T-cell (primary cell): ENCODE results near the gene SACS. TPM values are rescaled to one million over a fixed set of nuclear protein-coding genes. Genes with fewer than 3 reads are reported as not detected.

ENCODE experiments used
- ATAC-seq, 4 experiments: fragments of 200-7000 bp in 3 of 4; fragments of 150-1000 bp in 1 of 4; cut with Tn5 transposase; replicated peaks in 1 of 4; 1 replicate in 3 of 4; 2 replicates in 1 of 4; pipeline ENCODE4 v1.10.0; 2021; ENCODE audit warnings: moderate library complexity in 3 of 4, mild to moderate bottlenecking in 2 of 4, moderate number of reproducible peaks in 1 of 4
- CTCF ChIA-PET, 2 donors: fragments of 300-600 bp; sonication (Branson Sonifier 250); formaldehyde crosslinking; loops; one replicate each; lab custom pipeline; 2022; ENCODE audit warnings: antibody characterized with exemption in 2 of 2; lab: Charles Lee
- POLR2A ChIA-PET, 2 donors: fragments of 300-600 bp; sonication (Branson Sonifier 250); formaldehyde crosslinking; loops; one replicate each; lab custom pipeline; 2022; ENCODE audit warnings: antibody characterized with exemption in 2 of 2; lab: Charles Lee
- DNase-seq, 35 experiments: peaks; one replicate each; pipeline versions ENCODE4 v3.0.0 to v3.0.0-alpha.2; 2013 to 2023
- H3K27ac ChIP-seq: one replicate; pipeline ENCODE4 v1.5.1; 2013; ENCODE audit warnings: low read length
- H3K27me3 ChIP-seq, 2 experiments: replicated peaks in 1 of 2; 1 replicate in 1 of 2; 2 replicates in 1 of 2; pipeline versions ENCODE4 v1.6.1 to v1.7.0; 2013; ENCODE audit warnings: low read length in 1 of 2, mixed read lengths in 1 of 2; ENCODE audit not compliant: control insufficient read depth in 2 of 2, insufficient read depth in 2 of 2; ENCODE audit errors: extremely low read depth in 1 of 2
- H3K36me3 ChIP-seq, 2 donors: 1 replicate in 1 of 2; 2 replicates in 1 of 2; pipeline versions ENCODE4 v1.6.1 to v1.7.0; 2013; ENCODE audit warnings: low read length in 1 of 2; ENCODE audit not compliant: control insufficient read depth in 2 of 2, insufficient read depth in 1 of 2; ENCODE audit errors: extremely low read depth in 1 of 2
- H3K4me1 ChIP-seq, 2 experiments: 1 replicate in 1 of 2; 2 replicates in 1 of 2; pipeline versions ENCODE4 v1.6.1 to v1.7.0; 2013; ENCODE audit warnings: low read length in 2 of 2, mixed read lengths in 1 of 2; ENCODE audit not compliant: insufficient read depth in 2 of 2, control insufficient read depth in 1 of 2; ENCODE audit errors: extremely low read depth in 1 of 2
- H3K4me3 ChIP-seq, 2 donors: 1 replicate in 1 of 2; 2 replicates in 1 of 2; pipeline versions ENCODE4 v1.5.1 to v1.7.0; 2013; ENCODE audit warnings: mild to moderate bottlenecking in 2 of 2, low read length in 1 of 2, moderate library complexity in 1 of 2; ENCODE audit not compliant: control insufficient read depth in 1 of 2; ENCODE audit errors: extremely low read depth in 1 of 2
- H3K9me3 ChIP-seq: 2 replicates; pipeline ENCODE4 v1.7.0; 2013
- H3K27ac Mint-ChIP-seq, 2 donors: one replicate each; pipeline ENCODE4 v1.8.0; 2020 to 2021; ENCODE audit warnings: mild to moderate bottlenecking in 2 of 2, mixed read lengths in 2 of 2
- H3K27me3 Mint-ChIP-seq, 2 donors: one replicate each; pipeline ENCODE4 v1.8.0; 2021 to 2022; ENCODE audit warnings: mixed read lengths in 2 of 2
- H3K36me3 Mint-ChIP-seq: one replicate; pipeline ENCODE4 v1.8.0; 2021; ENCODE audit warnings: mixed read lengths
- H3K4me1 Mint-ChIP-seq, 3 donors: one replicate each; pipeline ENCODE4 v1.8.0; 2020 to 2022; ENCODE audit warnings: mixed read lengths in 3 of 3, mild to moderate bottlenecking in 1 of 3
- H3K4me3 Mint-ChIP-seq, 3 donors: one replicate each; pipeline ENCODE4 v1.8.0; 2020 to 2022; ENCODE audit warnings: mild to moderate bottlenecking in 3 of 3, mixed read lengths in 3 of 3, moderate library complexity in 3 of 3
- H3K9me3 Mint-ChIP-seq, 3 donors: one replicate each; pipeline ENCODE4 v1.8.0; 2020 to 2022; ENCODE audit warnings: mixed read lengths in 3 of 3
- WGBS: methylation state at CpG from one replicate; pipeline ENCODE4 v1.1.5; 2013; ENCODE audit warnings: missing lambda C conversion rate; ENCODE audit not compliant: insufficient coverage; 5-methylcytosine and 5-hydroxymethylcytosine counted together
- total RNA-seq, 35 experiments: library from RNA in 6 of 35; stranded (reverse) in 6 of 35; fragments of 120-200 nt in 1 of 35; gene quantifications; one replicate each; pipeline versions ENCODE4 v1.2.1 to v1.2.4 and lab custom pipeline; 2013 to 2026

The SACS gene
- total RNA-seq, 5 donors from 2014 or later (not counting 1 experiment from before 2014, with no cell fraction given), result 17.6 to 28.6 (median 27.3) TPM

DNA sequence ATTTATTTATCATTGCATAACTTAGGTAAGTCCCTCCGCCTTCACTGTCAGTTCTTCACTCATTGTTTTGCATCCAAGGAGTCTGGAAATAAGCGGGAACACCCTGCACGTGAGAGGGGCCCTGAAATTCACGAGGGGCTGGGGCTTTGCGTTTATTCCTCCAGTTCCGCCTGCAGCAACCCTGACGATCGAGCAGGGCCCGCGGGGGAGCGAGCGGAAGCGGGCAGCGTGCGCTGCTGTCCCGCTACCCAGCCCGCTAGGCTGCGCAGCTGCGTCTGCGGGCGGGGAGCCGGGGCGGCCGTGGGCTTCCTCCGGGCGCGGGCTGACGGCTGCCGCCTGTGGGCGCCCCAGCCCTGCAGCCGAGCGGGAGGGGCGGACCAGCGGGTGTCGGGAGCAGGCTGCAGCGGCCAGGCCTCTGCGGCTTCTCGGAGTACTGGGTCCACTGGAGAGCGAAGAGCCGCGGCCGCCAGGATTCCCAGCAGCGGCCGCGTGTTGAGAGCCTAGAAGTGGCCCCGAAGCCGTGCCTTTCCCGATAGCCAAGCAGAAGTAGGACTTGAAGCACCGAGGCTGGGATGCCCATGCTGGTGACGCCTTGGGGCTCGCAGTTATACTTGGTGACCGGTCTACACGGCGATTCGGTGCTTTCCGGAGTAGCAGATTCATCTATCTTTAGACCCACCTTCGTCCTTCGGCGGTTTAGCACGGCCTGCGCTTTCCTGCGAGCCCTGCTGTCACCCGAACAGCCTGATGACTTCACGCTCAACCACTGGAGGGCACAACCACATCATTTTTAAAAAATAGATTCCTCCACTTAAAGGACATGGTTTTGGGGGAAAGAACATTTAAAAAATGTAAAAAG lies 32.9 kb upstream of the SACS start:
- ChIA-PET CTCF (interaction anchor here (0.6 to 1.2 kb wide), 4 partner anchors 272 to 433 kb away, joined by 3 to 7 read pairs (median 4); no protein-coding TSS in a partner anchor), POLR2A (no interaction called here)
- H3K27me3 ChIP-seq, result peaks cover 0 to 9% of the 10 kb centered on the region in 2 experiments
- ATAC-seq (peak; percentile 94 to 95 (median 94)), DNase-seq (peak; percentile 9 to 70 (median 48))
- H3K4me1 Mint-ChIP-seq, result peaks cover 0 to 6% (median 5%) of the 10 kb centered on the region in 3 donors
- peaks cover 0 to 15% of the 10 kb centered on the region in 2 experiments for H3K4me1 ChIP-seq
- H3K36me3 ChIP-seq, result no peaks in the 10 kb centered on the region
- H3K4me3 Mint-ChIP-seq, result peak overlapping the region; percentile 71 to 74 (median 72)
- H3K27ac Mint-ChIP-seq, result peak overlapping the region in 1 of 2 donors; percentile 81
- H3K27ac ChIP-seq, result no peak overlapping the region
- no peaks in the 10 kb centered on the region for H3K9me3 ChIP-seq
- no peaks in the 10 kb centered on the region for H3K36me3 Mint-ChIP-seq
- WGBS, result under 1% methylated on average over 55 of the region's 64 CpGs
- H3K9me3 Mint-ChIP-seq, result no peaks in the 10 kb centered on the region
- H3K4me3 ChIP-seq, result peak overlapping the region; percentile 53 to 69
- peaks cover 7 to 12% of the 10 kb centered on the region in 2 donors for H3K27me3 Mint-ChIP-seq

DNA sequence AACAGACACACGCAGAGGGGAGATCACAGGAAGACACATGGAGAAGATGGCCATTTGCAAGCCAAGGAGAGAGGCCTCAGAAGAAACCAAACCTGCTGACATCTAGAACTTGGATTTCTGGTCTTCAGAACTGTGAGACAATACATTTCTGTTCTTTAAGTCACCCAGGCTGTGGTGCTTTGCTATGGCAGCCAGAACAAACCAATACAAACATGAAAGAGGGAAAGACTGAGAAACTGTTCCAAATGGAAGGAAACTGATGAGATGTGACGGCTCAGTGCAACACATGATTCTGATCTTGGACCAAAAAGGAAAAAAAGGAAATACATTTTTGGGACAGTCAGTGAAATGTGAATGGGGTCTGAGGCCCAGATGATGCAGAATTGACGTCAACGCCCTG lies 30.2 kb upstream of the SACS start:
- WGBS, result 84% methylated on average over 3 of the region's 4 CpGs
- Mint-ChIP-seq H3K9me3 (no peaks in the 10 kb centered on the region), H3K27me3 (peaks cover 0 to 5% of the 10 kb centered on the region in 2 donors), H3K27ac (no peak overlapping the region), H3K4me3 (no peak overlapping the region), H3K4me1 (peaks cover 0 to 6% (median 5%) of the 10 kb centered on the region in 3 donors), H3K36me3 (no peaks in the 10 kb centered on the region)
- ChIA-PET CTCF (no interaction called here), POLR2A (interaction anchor here in 1 of 2 donors (0.7 kb wide), 1 partner anchor 27 kb away, joined by 5 read pairs; no protein-coding TSS in a partner anchor)
- Histone ChIP-seq H3K4me1 (peaks cover 0 to 15% of the 10 kb centered on the region in 2 experiments), H3K9me3 (no peaks in the 10 kb centered on the region), H3K4me3 (no peak overlapping the region), H3K27ac (no peak overlapping the region), H3K27me3 (peaks cover 0 to 9% of the 10 kb centered on the region in 2 experiments), H3K36me3 (no peaks in the 10 kb centered on the region)
- ATAC-seq, result no peak
- DNase-seq, result no peak

DNA sequence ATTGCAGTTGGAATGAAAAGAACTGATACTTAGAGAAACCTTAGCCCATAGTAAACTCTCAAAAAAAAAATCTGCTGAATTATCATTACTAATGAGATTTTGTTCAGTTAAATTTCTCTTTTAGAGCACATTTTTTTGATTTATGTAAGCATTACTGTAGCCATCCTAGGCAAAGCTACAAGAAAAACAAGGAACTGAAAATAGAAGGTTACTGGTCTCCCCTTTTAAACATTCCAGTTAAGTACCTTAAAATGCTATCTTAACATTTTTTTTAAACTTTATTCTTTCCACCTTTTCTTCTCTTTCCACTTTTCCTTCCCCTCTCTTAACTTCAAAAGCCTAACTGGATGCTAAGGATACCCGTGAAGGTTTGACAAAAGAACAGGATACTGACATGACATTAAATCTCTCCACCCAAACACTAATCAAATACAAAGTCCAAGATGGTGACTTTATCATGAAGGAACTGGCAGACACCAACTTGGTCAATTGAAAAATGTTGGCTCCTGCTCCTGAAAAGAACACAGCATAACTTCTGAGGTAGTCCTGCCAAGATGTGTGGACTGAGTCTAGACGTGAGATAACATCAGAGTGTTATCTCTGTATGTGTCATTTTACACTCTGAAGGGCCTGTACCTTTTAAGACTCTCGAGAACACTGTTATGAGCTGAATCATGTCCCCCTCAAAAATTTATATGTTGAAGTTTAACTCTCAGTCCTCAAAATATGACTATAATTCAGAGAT lies 29.5 kb upstream of the SACS start:
- no peak for DNase-seq

DNA sequence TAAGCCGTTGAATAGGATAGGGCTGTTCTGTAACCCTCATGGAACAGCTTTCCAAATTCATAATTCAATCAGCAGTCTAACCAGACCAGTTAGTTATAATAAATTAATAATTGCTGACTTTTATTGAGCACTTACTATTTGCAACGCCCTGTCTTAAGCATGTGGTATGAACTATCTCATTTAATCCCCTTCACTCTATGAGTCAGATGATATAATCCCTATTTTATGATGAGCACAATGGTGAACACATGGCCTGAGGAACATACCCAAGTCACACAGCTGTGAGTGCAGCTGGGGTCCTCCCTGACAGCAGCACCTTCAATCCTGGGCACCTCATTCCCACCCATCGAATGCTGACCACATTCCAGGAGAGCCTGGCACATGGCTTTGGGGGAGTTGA lies 28.0 kb upstream of the SACS start:
- Mint-ChIP-seq H3K9me3 (no peaks in the 10 kb centered on the region), H3K36me3 (no peaks in the 10 kb centered on the region), H3K27me3 (peaks cover 0 to 5% of the 10 kb centered on the region in 2 donors), H3K27ac (no peak overlapping the region), H3K4me1 (peaks cover 0 to 5% (median 3%) of the 10 kb centered on the region in 3 donors), H3K4me3 (no peak overlapping the region)
- ATAC-seq, result no peak
- no peaks in the 10 kb centered on the region for H3K36me3 ChIP-seq
- H3K27me3 ChIP-seq, result peaks cover 0 to 4% of the 10 kb centered on the region in 2 experiments
- CTCF ChIA-PET, result interaction anchor here in 1 of 2 donors (1.1 kb wide), 1 partner anchor 411 kb away, joined by 3 read pairs; no protein-coding TSS in a partner anchor
- no CpG with 5 or more reads among the region's 3 CpGs for WGBS
- H3K9me3 ChIP-seq, result no peaks in the 10 kb centered on the region
- H3K4me3 ChIP-seq, result no peak overlapping the region
- peaks cover 0 to 8% of the 10 kb centered on the region in 2 experiments for H3K4me1 ChIP-seq
- no peak overlapping the region for H3K27ac ChIP-seq
- POLR2A ChIA-PET, result no interaction called here
- no peak for DNase-seq

More for the DNA sequence above, 29.5 kb upstream of the SACS start:
- H3K9me3 Mint-ChIP-seq, result no peaks in the 10 kb centered on the region
- WGBS, result 88% methylated on average over 1 of the region's 3 CpGs
- H3K4me3 Mint-ChIP-seq, result no peak overlapping the region
- POLR2A ChIA-PET, result no interaction called here
- CTCF ChIA-PET, result no interaction called here
- Histone ChIP-seq H3K27ac (no peak overlapping the region), H3K27me3 (peaks cover 0 to 9% of the 10 kb centered on the region in 2 experiments), H3K36me3 (no peaks in the 10 kb centered on the region), H3K4me1 (peaks cover 0 to 15% of the 10 kb centered on the region in 2 experiments), H3K9me3 (no peaks in the 10 kb centered on the region), H3K4me3 (no peak overlapping the region)
- H3K27me3 Mint-ChIP-seq, result peaks cover 0 to 5% of the 10 kb centered on the region in 2 donors
- H3K27ac Mint-ChIP-seq, result no peak overlapping the region
- no peak for ATAC-seq
- peaks cover 0 to 6% (median 5%) of the 10 kb centered on the region in 3 donors for H3K4me1 Mint-ChIP-seq
- H3K36me3 Mint-ChIP-seq, result no peaks in the 10 kb centered on the region

DNA sequence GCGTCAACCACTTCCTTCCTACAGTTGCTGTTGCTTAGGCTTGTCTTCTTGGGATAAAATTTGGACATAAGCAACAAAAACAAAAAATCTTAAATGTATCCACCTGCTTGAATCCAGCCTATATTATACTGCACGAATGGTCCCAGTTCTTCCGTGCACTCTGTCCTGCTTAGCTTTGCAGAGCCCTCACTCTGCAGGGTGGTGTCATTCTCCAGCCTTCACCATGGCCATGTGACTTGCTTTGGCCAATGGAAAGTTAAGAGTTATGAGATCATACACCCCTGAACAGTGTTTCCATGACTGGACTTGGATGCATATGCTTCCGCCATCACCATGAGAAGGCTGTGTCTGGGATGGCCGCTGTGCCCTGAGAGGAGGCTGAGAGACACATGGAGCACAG lies 27.4 kb upstream of the SACS start:
- Histone ChIP-seq H3K36me3 (no peaks in the 10 kb centered on the region), H3K4me1 (peaks cover 0 to 2% of the 10 kb centered on the region in 2 experiments), H3K27me3 (peaks cover 0 to 2% of the 10 kb centered on the region in 2 experiments), H3K27ac (no peak overlapping the region), H3K9me3 (no peaks in the 10 kb centered on the region), H3K4me3 (no peak overlapping the region)
- Mint-ChIP-seq H3K27ac (no peak overlapping the region), H3K27me3 (peaks cover 0 to 8% of the 10 kb centered on the region in 2 donors), H3K36me3 (no peaks in the 10 kb centered on the region), H3K4me3 (no peak overlapping the region), H3K9me3 (no peaks in the 10 kb centered on the region), H3K4me1 (peaks cover 0 to 2% (median under 1%) of the 10 kb centered on the region in 3 donors)
- DNase-seq (no peak), ATAC-seq (no peak)
- ChIA-PET CTCF (interaction anchor here (0.5 to 1.1 kb wide), 2 partner anchors 8 to 412 kb away, joined by 3 read pairs; no protein-coding TSS in a partner anchor), POLR2A (no interaction called here)
- WGBS, result 85% methylated on average over 4 of the region's 5 CpGs

DNA sequence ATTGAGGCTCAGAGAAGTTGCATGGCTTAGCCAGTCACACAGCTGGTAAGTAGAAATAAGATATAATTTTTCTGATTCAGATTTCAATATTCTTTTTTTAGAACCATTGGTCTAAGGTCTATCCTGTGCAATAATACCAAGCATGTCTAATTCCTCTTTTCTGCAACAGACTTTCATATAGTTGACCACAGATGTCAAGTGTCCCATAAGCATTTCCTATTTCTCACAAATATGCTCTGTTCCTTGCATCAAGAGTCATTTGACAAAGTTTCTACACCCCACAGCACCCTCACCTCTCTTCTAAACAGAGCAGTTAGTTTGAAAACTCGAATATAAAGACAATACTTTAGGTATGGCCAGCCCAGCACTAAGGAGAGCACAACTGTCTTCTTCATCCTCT lies 26.8 kb upstream of the SACS start:
- no peak overlapping the region for H3K27ac Mint-ChIP-seq
- H3K4me3 Mint-ChIP-seq, result no peak overlapping the region
- ChIA-PET CTCF (interaction anchor here in 1 of 2 donors (0.7 kb wide), 1 partner anchor 1464 kb away, joined by 3 read pairs; no protein-coding TSS in a partner anchor), POLR2A (no interaction called here)
- Histone ChIP-seq H3K27me3 (no peaks in the 10 kb centered on the region), H3K27ac (no peak overlapping the region), H3K4me1 (no peaks in the 10 kb centered on the region), H3K9me3 (no peaks in the 10 kb centered on the region), H3K36me3 (no peaks in the 10 kb centered on the region), H3K4me3 (no peak overlapping the region)
- WGBS, result 0% methylated on average over 1 of the region's 1 CpG
- H3K27me3 Mint-ChIP-seq, result peaks cover 0 to 10% of the 10 kb centered on the region in 2 donors
- no peak for DNase-seq
- H3K9me3 Mint-ChIP-seq, result no peaks in the 10 kb centered on the region
- H3K4me1 Mint-ChIP-seq, result peaks cover 0 to 2% (median 0%) of the 10 kb centered on the region in 3 donors
- no peaks in the 10 kb centered on the region for H3K36me3 Mint-ChIP-seq
- ATAC-seq, result no peak
